HL-60 (cell line): ENCODE results near the gene FUT8.

ENCODE experiments used
- DNase-seq, 2 experiments: peaks; one replicate each; pipeline ENCODE4 v3.0.0-alpha.2; 2010 to 2020; ENCODE audit warnings: low read depth in 1 of 2, low spot score in 1 of 2
- H3K27ac ChIP-seq: fragments of 250-450 bp; sonication (Bioruptor Pico); replicated peaks from 2 replicates; pipeline ENCODE4 v1.5.1; 2020; ENCODE audit warnings: mild to moderate bottlenecking, moderate library complexity
- H3K27me3 ChIP-seq: fragments of 250-450 bp; sonication (Bioruptor Pico); 2 replicates; pipeline ENCODE4 v1.5.1; 2021; ENCODE audit warnings: mild to moderate bottlenecking, moderate library complexity; ENCODE audit not compliant: insufficient read depth, poor library complexity, severe bottlenecking
- H3K4me3 ChIP-seq: replicated peaks from 2 replicates; pipeline ENCODE4 v1.5.1; 2011; ENCODE audit warnings: mild to moderate bottlenecking, control low read depth, low read length; ENCODE audit not compliant: insufficient read depth
- CTCF ChIP-seq: IDR thresholded peaks from one replicate; pipeline ENCODE4 v1.5.1; 2011; ENCODE audit warnings: low read length, control low read depth, inconsistent platforms; ENCODE audit not compliant: insufficient read depth
- GABPA ChIP-seq: IDR thresholded peaks from 2 replicates; pipeline ENCODE4 v1.6.1; 2012; ENCODE audit warnings: low read depth
- POLR2AphosphoS5 ChIP-seq: IDR thresholded peaks from 2 replicates; pipeline ENCODE4 v1.6.1; 2012; ENCODE audit warnings: low read depth
- REST ChIP-seq: IDR thresholded peaks from 2 replicates; pipeline ENCODE4 v1.6.1; 2012; ENCODE audit warnings: low read depth; ENCODE audit not compliant: insufficient replicate concordance
- SPI1 ChIP-seq: IDR thresholded peaks from 2 replicates; pipeline ENCODE4 v1.6.1; 2012; ENCODE audit warnings: low read depth, mild to moderate bottlenecking, borderline replicate concordance

FUT8 gene

GRCh38 chr14:65433157-65433556 is 20.6 kb downstream of the FUT8 start:
- Histone ChIP-seq H3K27me3 (no peaks in the 10 kb centered on the region), H3K4me3 (no peak overlapping the region), H3K27ac (no peak overlapping the region)
- TF ChIP-seq SPI1 = no peak
- TF ChIP-seq REST = no peak
- no peak for TF ChIP-seq POLR2AphosphoS5
- no peak for TF ChIP-seq GABPA
- TF ChIP-seq CTCF = no peak
- DNase-seq = no peak

- H3K4me3 ChIP-seq = no peak overlapping the region
- H3K27ac ChIP-seq = no peak overlapping the region
- no peaks in the 10 kb centered on the region for H3K27me3 ChIP-seq
- no peak for DNase-seq
- no peak for TF ChIP-seq CTCF
- TF ChIP-seq POLR2AphosphoS5 = no peak
- TF ChIP-seq GABPA = no peak
- TF ChIP-seq REST = no peak
- no peak for TF ChIP-seq SPI1
These were observed 21.1 kb downstream of the FUT8 start for GRCh38 chr14:65433646-65434045.

GRCh38 chr14:65434216-65434850 is 21.8 kb downstream of the FUT8 start:
- no peak for DNase-seq
- Histone ChIP-seq H3K27me3 (no peaks in the 10 kb centered on the region), H3K4me3 (no peak overlapping the region), H3K27ac (no peak overlapping the region)
- TF ChIP-seq REST (no peak), SPI1 (no peak), CTCF (no peak), GABPA (no peak), POLR2AphosphoS5 (no peak)
